DND-41 (cell line): ENCODE results near the gene PDE7B.
"Not testable (repeated sequence)": the region's sequence is repeated elsewhere in the genome, so short reads cannot be mapped to it uniquely, and the experiment has no call there.

Experiments used
- ATAC-seq: fragments of 200-7000 bp; cut with Tn5 transposase; 3 replicates; pipeline ENCODE4 v1.9.1; 2021; ENCODE audit warnings: low read depth; ENCODE audit not compliant: insufficient read depth
- DNase-seq: peaks from one replicate; pipeline ENCODE4 v3.0.0-alpha.2; 2020
- H2AFZ ChIP-seq: 2 replicates; pipeline ENCODE4 v1.6.0; 2012; ENCODE audit warnings: low read depth, low read length
- H3K27ac ChIP-seq: 2 replicates; pipeline ENCODE4 v1.5.1; 2012; ENCODE audit warnings: low read length, inconsistent platforms
- H3K27me3 ChIP-seq: fragments of 200-600 bp; sonication (generic); 2 replicates; pipeline ENCODE4 v1.6.0; 2012; ENCODE audit warnings: low read length, mild to moderate bottlenecking, inconsistent platforms; ENCODE audit not compliant: insufficient read depth, poor library complexity
- H3K36me3 ChIP-seq: 2 replicates; pipeline ENCODE4 v1.5.1; 2012; ENCODE audit warnings: low read length, inconsistent platforms; ENCODE audit not compliant: insufficient read depth
- H3K4me1 ChIP-seq: 2 replicates; pipeline ENCODE4 v1.5.1; 2012; ENCODE audit warnings: mild to moderate bottlenecking, low read length; ENCODE audit not compliant: insufficient read depth
- H3K4me2 ChIP-seq: 2 replicates; pipeline ENCODE4 v1.6.0; 2012; ENCODE audit warnings: mild to moderate bottlenecking, moderate library complexity, low read length, inconsistent platforms; ENCODE audit not compliant: insufficient read depth
- H3K4me3 ChIP-seq, 2 experiments: fragments of 200-600 bp in 1 of 2; shearing (Covaris generic) in 1 of 2; 2 replicates each; pipeline ENCODE4 v1.5.1; 2012 to 2016; ENCODE audit warnings: inconsistent platforms in 2 of 2, low read length in 2 of 2, mild to moderate bottlenecking in 2 of 2, low read depth in 1 of 2, moderate library complexity in 1 of 2
- H3K79me2 ChIP-seq: 2 replicates; pipeline ENCODE4 v1.6.0; 2012; ENCODE audit warnings: low read length, inconsistent platforms; ENCODE audit not compliant: insufficient read depth
- H3K9ac ChIP-seq: 2 replicates; pipeline ENCODE4 v1.6.0; 2012; ENCODE audit warnings: low read depth, mild to moderate bottlenecking, inconsistent platforms, low read length, moderate library complexity
- H3K9me3 ChIP-seq: 2 replicates; pipeline ENCODE4 v1.5.1; 2012; ENCODE audit warnings: low read length, moderate library complexity, mild to moderate bottlenecking, inconsistent platforms; ENCODE audit not compliant: insufficient read depth, severe bottlenecking
- H4K20me1 ChIP-seq: 2 replicates; pipeline ENCODE4 v1.6.0; 2012; ENCODE audit warnings: low read length; ENCODE audit not compliant: insufficient read depth
- CTCF ChIP-seq: IDR thresholded peaks from 2 replicates; pipeline ENCODE4 v1.5.1; 2012; ENCODE audit warnings: borderline replicate concordance, low read length, moderate library complexity, mild to moderate bottlenecking; ENCODE audit not compliant: poor library complexity, severe bottlenecking; ENCODE audit errors: extremely low read depth
- EZH2 ChIP-seq: IDR thresholded peaks from 3 replicates; pipeline ENCODE4 v1.6.1; 2012; ENCODE audit warnings: borderline replicate concordance, low read depth, mild to moderate bottlenecking, moderate library complexity, low read length, inconsistent platforms; ENCODE audit not compliant: severe bottlenecking

Gene PDE7B

GRCh38 chr6:136213853-136214252, 362.4 kb downstream of the PDE7B start:
- Histone ChIP-seq H3K4me3 (no peak overlapping the region), H3K79me2 (no peaks in the 10 kb centered on the region), H3K27me3 (no peaks in the 10 kb centered on the region), H3K9me3 (no peaks in the 10 kb centered on the region), H4K20me1 (no peaks in the 10 kb centered on the region), H3K4me1 (no peaks in the 10 kb centered on the region), H3K36me3 (no peaks in the 10 kb centered on the region), H2AFZ (no peak overlapping the region), H3K9ac (no peak overlapping the region), H3K27ac (no peak overlapping the region), H3K4me2 (no peak overlapping the region)
- TF ChIP-seq CTCF = no peak
- ATAC-seq = no peak
- DNase-seq = no peak

GRCh38 chr6:136216503-136217401, 365.3 kb downstream of the PDE7B start:
- no peaks in the 10 kb centered on the region for H3K36me3 ChIP-seq
- H3K9me3 ChIP-seq = no peaks in the 10 kb centered on the region
- TF ChIP-seq CTCF = no peak
- no peak for TF ChIP-seq EZH2
- H4K20me1 ChIP-seq = no peaks in the 10 kb centered on the region
- no peaks in the 10 kb centered on the region for H3K79me2 ChIP-seq
- H3K27ac ChIP-seq = no peak overlapping the region
- H3K9ac ChIP-seq = no peak overlapping the region
- no peaks in the 10 kb centered on the region for H3K27me3 ChIP-seq
- DNase-seq (no peak), ATAC-seq (no peak)
- no peak overlapping the region for H2AFZ ChIP-seq
- no peak overlapping the region for H3K4me2 ChIP-seq
- no peak overlapping the region for H3K4me3 ChIP-seq
- H3K4me1 ChIP-seq = no peaks in the 10 kb centered on the region

GRCh38 chr6:136224974-136225373, 373.5 kb downstream of the PDE7B start:
- not testable (repeated sequence) for ATAC-seq, H3K4me1 ChIP-seq, H3K9ac ChIP-seq, H3K4me2 ChIP-seq, H3K27me3 ChIP-seq, DNase-seq, H3K36me3 ChIP-seq, H3K4me3 ChIP-seq, H3K9me3 ChIP-seq, H4K20me1 ChIP-seq, H3K27ac ChIP-seq, H3K79me2 ChIP-seq, H2AFZ ChIP-seq

GRCh38 chr6:136225496-136225895, 374.0 kb downstream of the PDE7B start:
- no peak for DNase-seq
- no peak for TF ChIP-seq EZH2
- no peak for TF ChIP-seq CTCF
- peaks cover 4% of the 10 kb centered on the region; the same call in 1 of the 2 replicates for H3K36me3 ChIP-seq
- no peak overlapping the region for H3K4me2 ChIP-seq
- H3K4me3 ChIP-seq = no peak overlapping the region
- H3K27ac ChIP-seq = no peak overlapping the region
- no peaks in the 10 kb centered on the region for H3K79me2 ChIP-seq
- no peaks in the 10 kb centered on the region for H4K20me1 ChIP-seq
- H3K9me3 ChIP-seq = no peaks in the 10 kb centered on the region
- H3K4me1 ChIP-seq = peaks cover 3% of the 10 kb centered on the region; the same call in 1 of the 2 replicates
- no peak for ATAC-seq
- H3K27me3 ChIP-seq = no peaks in the 10 kb centered on the region
- H2AFZ ChIP-seq = no peak overlapping the region
- H3K9ac ChIP-seq = no peak overlapping the region
